H1 (cell line): Measurements from ENCODE around the gene MMP3. TPM values are rescaled to one million over a fixed set of nuclear protein-coding genes. Genes with fewer than 3 reads are reported as not detected.

ENCODE experiments used
- CTCF ChIA-PET: fragments of 300-600 bp; sonication (Branson Sonifier 250); formaldehyde crosslinking; loops from one replicate; lab custom pipeline; 2021; ENCODE audit not compliant: partially characterized antibody; lab: Charles Lee
- POLR2A ChIA-PET: fragments of 300-600 bp; sonication (Branson Sonifier 250); formaldehyde crosslinking; loops from one replicate; lab custom pipeline; 2021; ENCODE audit warnings: inconsistent platforms; ENCODE audit not compliant: partially characterized antibody; lab: Charles Lee
- DNase-seq, 2 experiments: peaks; one replicate each; pipeline versions ENCODE4 v3.0.0 to v3.0.0-alpha.2; 2010 to 2022; ENCODE audit warnings: low spot score in 2 of 2, low read depth in 1 of 2, mixed read lengths in 1 of 2
- FAIRE-seq: peaks from 2 replicates; lab custom pipeline; 2011; peaks lifted over from hg19 to GRCh38; lab: Jason Lieb, UNC
- H2AFZ ChIP-seq: 2 replicates; pipeline ENCODE4 v1.8.1; 2012; ENCODE audit warnings: low read length, inconsistent platforms
- H2AK5ac ChIP-seq: 2 replicates; pipeline ENCODE4 v1.6.1; 2013; ENCODE audit warnings: low read depth, low read length
- H2BK120ac ChIP-seq: replicated peaks from 2 replicates; pipeline ENCODE3; 2013; ENCODE audit warnings: low read depth, low read length, inconsistent platforms
- H2BK12ac ChIP-seq: 2 replicates; pipeline ENCODE4 v1.6.1; 2013; ENCODE audit warnings: low read depth, low read length
- H2BK15ac ChIP-seq: 2 replicates; pipeline ENCODE4 v1.6.1; 2013; ENCODE audit warnings: low read length
- H2BK20ac ChIP-seq: 2 replicates; pipeline ENCODE4 v1.6.1; 2013; ENCODE audit warnings: low read length
- H2BK5ac ChIP-seq: 2 replicates; pipeline ENCODE4 v1.6.1; 2013; ENCODE audit warnings: low read depth, low read length
- H3K14ac ChIP-seq: 2 replicates; pipeline ENCODE4 v1.6.1; 2013; ENCODE audit warnings: inconsistent platforms; ENCODE audit not compliant: insufficient read length
- H3K18ac ChIP-seq: 2 replicates; pipeline ENCODE4 v1.6.1; 2013; ENCODE audit warnings: low read length; ENCODE audit errors: extremely low read depth
- H3K23ac ChIP-seq: 2 replicates; pipeline ENCODE4 v1.6.1; 2013; ENCODE audit warnings: inconsistent platforms; ENCODE audit not compliant: insufficient read length
- H3K23me2 ChIP-seq: 2 replicates; pipeline ENCODE4 v1.6.1; 2013; ENCODE audit warnings: low read depth, low read length
- H3K27ac ChIP-seq: 2 replicates; pipeline ENCODE4 v1.6.1; 2011; ENCODE audit warnings: low read depth, low read length, inconsistent platforms
- H3K27me3 ChIP-seq, 4 experiments: replicated peaks in 1 of 4; 1 replicate in 1 of 4; 2 replicates in 3 of 4; pipeline versions ENCODE4 v1.6.1 to v1.8.1; 2011 to 2013; ENCODE audit warnings: low read length in 3 of 4, mild to moderate bottlenecking in 3 of 4, inconsistent platforms in 2 of 4, mixed read lengths in 2 of 4, moderate library complexity in 1 of 4; ENCODE audit not compliant: control insufficient read depth in 3 of 4, insufficient read depth in 3 of 4; ENCODE audit errors: extremely low read depth in 1 of 4
- H3K36me3 ChIP-seq, 4 experiments: 2 replicates each; pipeline versions ENCODE4 v1.6.1 to v1.8.1; 2011 to 2013; ENCODE audit warnings: mild to moderate bottlenecking in 4 of 4, low read length in 3 of 4, moderate library complexity in 2 of 4, control low read depth in 1 of 4, inconsistent platforms in 1 of 4; ENCODE audit not compliant: insufficient read depth in 4 of 4, control insufficient read depth in 2 of 4
- H3K4ac ChIP-seq: replicated peaks from 2 replicates; pipeline ENCODE3; 2013; ENCODE audit warnings: low read length, low read depth, mixed read lengths, inconsistent platforms; ENCODE audit not compliant: insufficient read length
- H3K4me1 ChIP-seq, 4 experiments: replicated peaks in 1 of 4; 1 replicate in 1 of 4; 2 replicates in 3 of 4; pipeline versions ENCODE4 v1.6.1 to v1.8.1; 2011 to 2013; ENCODE audit warnings: low read length in 3 of 4, inconsistent platforms in 2 of 4, mixed read lengths in 1 of 4; ENCODE audit not compliant: insufficient read depth in 4 of 4, control insufficient read depth in 3 of 4
- H3K4me2 ChIP-seq, 2 experiments: 2 replicates each; pipeline versions ENCODE4 v1.6.1 to v1.8.1; 2011 to 2013; ENCODE audit warnings: low read depth in 2 of 2, low read length in 2 of 2, control low read depth in 1 of 2, inconsistent platforms in 1 of 2, mild to moderate bottlenecking in 1 of 2; ENCODE audit not compliant: insufficient read depth in 1 of 2
- H3K4me3 ChIP-seq, 4 experiments: fragments of 200-600, 300-600 bp in 1 of 4; sonication (generic), shearing (Covaris generic), sonication (Bioruptor Twin) in 1 of 4; 2 replicates each; pipeline versions ENCODE4 v1.5.1 to v1.8.1; 2011 to 2016; ENCODE audit warnings: low read length in 4 of 4, low read depth in 3 of 4, control low read depth in 2 of 4, inconsistent platforms in 2 of 4, mild to moderate bottlenecking in 2 of 4, mixed read lengths in 1 of 4, moderate library complexity in 1 of 4; ENCODE audit not compliant: insufficient read depth in 2 of 4; ENCODE audit errors: extremely low read depth in 1 of 4
- H3K56ac ChIP-seq: replicated peaks from 2 replicates; pipeline ENCODE3; 2013; ENCODE audit warnings: low read depth, mild to moderate bottlenecking, mixed read lengths, low read length, inconsistent platforms; ENCODE audit not compliant: insufficient read length
- H3K79me1 ChIP-seq: 2 replicates; pipeline ENCODE4 v1.6.1; 2013; ENCODE audit warnings: low read depth, low read length, control low read depth
- H3K79me2 ChIP-seq, 2 experiments: 2 replicates each; pipeline versions ENCODE4 v1.6.1 to v1.8.1; 2012 to 2013; ENCODE audit warnings: low read length in 2 of 2, mild to moderate bottlenecking in 2 of 2, inconsistent platforms in 1 of 2; ENCODE audit not compliant: insufficient read depth in 2 of 2, control insufficient read depth in 1 of 2
- H3K9ac ChIP-seq, 4 experiments: replicated peaks in 1 of 4; 1 replicate in 1 of 4; 2 replicates in 3 of 4; pipeline versions ENCODE4 v1.6.1 to v1.8.1; 2011 to 2013; ENCODE audit warnings: low read depth in 3 of 4, low read length in 3 of 4, control low read depth in 2 of 4, mild to moderate bottlenecking in 2 of 4, moderate library complexity in 2 of 4, inconsistent platforms in 1 of 4; ENCODE audit errors: extremely low read depth in 1 of 4
- H3K9me3 ChIP-seq, 2 experiments: 2 replicates each; pipeline versions ENCODE4 v1.6.1 to v1.8.1; 2012 to 2013; ENCODE audit warnings: mild to moderate bottlenecking in 2 of 2, moderate library complexity in 2 of 2, control low read depth in 1 of 2, inconsistent platforms in 1 of 2, low read depth in 1 of 2, low read length in 1 of 2, mixed read lengths in 1 of 2; ENCODE audit not compliant: insufficient read depth in 2 of 2
- H4K20me1 ChIP-seq, 2 experiments: replicated peaks in 1 of 2; 2 replicates each; pipeline versions ENCODE3 to v1.8.1; 2011 to 2013; ENCODE audit warnings: inconsistent platforms in 2 of 2, low read length in 2 of 2, mild to moderate bottlenecking in 1 of 2; ENCODE audit not compliant: insufficient read depth in 2 of 2, control insufficient read depth in 1 of 2
- H4K5ac ChIP-seq: 2 replicates; pipeline ENCODE4 v1.6.1; 2013; ENCODE audit warnings: low read length, low read depth, mixed read lengths, inconsistent platforms; ENCODE audit not compliant: insufficient read length
- H4K8ac ChIP-seq: 2 replicates; pipeline ENCODE4 v1.8.0; 2013; ENCODE audit warnings: mild to moderate bottlenecking, moderate library complexity, low read length, inconsistent platforms; ENCODE audit not compliant: insufficient read depth; ENCODE audit errors: extremely low read depth
- H4K91ac ChIP-seq: replicated peaks from 2 replicates; pipeline ENCODE3; 2013; ENCODE audit warnings: low read length, mixed read lengths, inconsistent platforms; ENCODE audit not compliant: insufficient read length
- POLR2A ChIP-seq, 2 experiments: IDR thresholded peaks; 1 replicate in 1 of 2; 2 replicates in 1 of 2; pipeline ENCODE4 v1.6.1; 2011; ENCODE audit warnings: low read depth in 2 of 2, low read length in 2 of 2, mild to moderate bottlenecking in 2 of 2; ENCODE audit errors: control extremely low read depth in 1 of 2
- RAD21 ChIP-seq, 2 experiments: IDR thresholded peaks in 1 of 2; conservative IDR thresholded peaks in 1 of 2; 2 replicates each; pipeline ENCODE4 v1.6.1; 2011; ENCODE audit warnings: low read depth in 2 of 2, low read length in 2 of 2, improper control_type of control experiment in 1 of 2, inconsistent platforms in 1 of 2, mild to moderate bottlenecking in 1 of 2, moderate library complexity in 1 of 2
- WGBS, 2 experiments: shearing (Covaris generic) in 1 of 2; methylation state at CpG; one replicate each; pipeline versions ENCODE4 v1.1.6 to v1.1.7; 2013 to 2015; ENCODE audit warnings: low lambda C conversion rate in 2 of 2, mixed read lengths in 2 of 2, inconsistent platforms in 1 of 2, low coverage in 1 of 2, missing lambda C conversion rate in 1 of 2; ENCODE audit not compliant: insufficient replicate concordance in 2 of 2, insufficient coverage in 1 of 2, insufficient read length in 1 of 2; ENCODE audit errors: extremely low coverage in 1 of 2, missing lambda C conversion rate in 1 of 2; 5-methylcytosine and 5-hydroxymethylcytosine counted together
- polyA plus RNA-seq, 7 experiments: library from polyadenylated mRNA; depleted of rRNA in 3 of 7; stranded (reverse) in 5 of 7; unstranded in 2 of 7; fragments of >200 nt in 5 of 7; fragments of 200-250 nt in 2 of 7; gene quantifications; 1 replicate in 5 of 7; 2 replicates in 1 of 7; 4 replicates in 1 of 7; pipeline versions ENCODE4 v1.2.1 to v1.2.3, GENCODE V29; 2011 to 2013; ENCODE audit warnings: missing spikeins in 2 of 7, mixed read lengths in 2 of 7
- total RNA-seq: library from RNA; stranded (reverse); fragmentation: NEBNext Ultra II Directional; extraction: Animal tissue kit (Norgen Biotek cat#: 25700); gene quantifications from 2 replicates; pipeline ENCODE4 v1.2.1, GENCODE V29; 2021

Gene MMP3
- total and polyA plus RNA-seq, 2 of the 8 experiments (the other 6 are each of a cell fraction or from before 2014, with no cell fraction given) = not detected

- no peak for TF ChIP-seq POLR2A (IDR thresholded peaks at IDR 0.05; ENCODE audit: control extremely low read depth in 1 of 2, low read depth in 2 of 2, low read length in 2 of 2)
- no peak for TF ChIP-seq RAD21 (IDR thresholded peaks at IDR 0.05 in 1 of 2, conservative IDR thresholded peaks at IDR 0.05 in 1 of 2; ENCODE audit: low read depth in 2 of 2, low read length in 2 of 2)
- no peak overlapping the region for H2BK12ac ChIP-seq
- no peak overlapping the region for H3K4me2 ChIP-seq
- no peaks in the 10 kb centered on the region for H3K9me3 ChIP-seq
- H3K9ac ChIP-seq = no peak overlapping the region
- H3K4me3 ChIP-seq = no peak overlapping the region
- no peak overlapping the region for H4K5ac ChIP-seq
- ChIA-PET POLR2A (no interaction called here), CTCF (no interaction called here)
- no peaks in the 10 kb centered on the region for H3K27me3 ChIP-seq
- H3K79me2 ChIP-seq = no peaks in the 10 kb centered on the region
- DNase-seq (no peak), FAIRE-seq (no peak)
- no peaks in the 10 kb centered on the region for H3K4me1 ChIP-seq
- no peak overlapping the region for H3K56ac ChIP-seq
- H3K18ac ChIP-seq = no peak overlapping the region
- no peak overlapping the region for H3K14ac ChIP-seq
- H4K8ac ChIP-seq = no peak overlapping the region
- H4K20me1 ChIP-seq = no peaks in the 10 kb centered on the region
- no peak overlapping the region for H2AFZ ChIP-seq
- no peak overlapping the region for H3K27ac ChIP-seq
- H3K4ac ChIP-seq = no peak overlapping the region
- H2BK5ac ChIP-seq = no peak overlapping the region
- H4K91ac ChIP-seq = no peak overlapping the region
- no peaks in the 10 kb centered on the region for H3K36me3 ChIP-seq
- no peaks in the 10 kb centered on the region for H3K79me1 ChIP-seq
- no peak overlapping the region for H2BK120ac ChIP-seq
- H3K23ac ChIP-seq = no peak overlapping the region
- no peak overlapping the region for H2AK5ac ChIP-seq
- no peak overlapping the region for H2BK20ac ChIP-seq
- H3K23me2 ChIP-seq = no peaks in the 10 kb centered on the region
- no peak overlapping the region for H2BK15ac ChIP-seq
- 90% methylated on average over 3 of the region's 3 CpGs; no CpG with 5 or more reads in 1 of the 2 experiments for WGBS, 2 experiments
Observed at GRCh38 chr11:102868339-102868738, 24.9 kb upstream of the MMP3 start.
